ENCODE measurements around the gene MECR. TPM values are rescaled to one million over a fixed set of nuclear protein-coding genes. Genes with fewer than 3 reads are reported as not detected.

Gene MECR
- 10 to 100 TPM; 42.0 to 42.7 TPM for total RNA-seq

DNA sequence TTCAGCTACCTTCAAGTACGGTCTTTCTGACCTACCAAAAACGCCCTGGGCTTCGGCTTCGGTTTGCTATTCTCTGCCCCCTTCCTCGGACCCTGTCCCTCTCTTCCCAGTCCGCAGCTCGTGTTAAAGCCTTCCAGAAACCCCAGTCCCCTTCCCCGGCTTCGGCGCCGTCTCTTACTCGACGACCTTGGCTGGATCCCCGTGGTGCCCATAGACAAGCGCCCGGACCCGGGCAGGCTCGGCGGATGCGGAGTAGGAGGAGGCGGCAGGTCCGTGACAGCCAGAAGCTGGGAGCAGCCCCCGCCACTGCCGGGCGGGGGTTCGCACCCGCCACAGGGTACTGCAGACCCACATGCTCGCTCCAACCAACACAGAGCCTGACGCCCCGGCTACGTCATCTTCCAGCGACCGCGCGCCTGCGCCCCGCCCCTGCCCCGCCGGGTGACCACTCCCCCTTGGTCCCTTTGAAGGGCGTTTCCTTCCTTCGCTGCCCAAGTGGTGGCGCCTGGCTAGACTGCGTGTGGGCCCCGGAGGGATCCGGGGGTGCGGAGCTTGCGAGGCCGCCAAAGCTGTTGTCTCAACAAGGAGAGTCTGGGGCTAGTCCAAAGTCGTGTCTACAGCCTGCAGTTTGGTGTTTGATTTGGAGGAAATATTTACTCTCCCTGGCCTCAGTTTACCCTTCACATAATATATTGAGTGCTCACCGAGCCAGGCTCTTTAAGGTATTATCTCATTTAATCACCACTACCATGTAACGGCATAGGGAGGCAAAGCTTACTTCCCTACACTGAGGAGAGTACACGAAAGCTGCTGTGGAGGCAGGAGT is at the start of gene MECR:
Gene MECR, minus strand, starts transcription at position 382 of the 826 bp plus-strand sequence. Its CDS starts 28 bp downstream, at position 354.
- Mint-ChIP-seq H3K27me3 (peaks cover 6% of the 10 kb centered on the region), H3K4me3 (peak within 1 kb of the TSS; percentile 93), H3K4me1 (peaks cover 17% of the 10 kb centered on the region), H3K9me3 (no peaks in the 10 kb centered on the region), H3K27ac (peak within 1 kb of the TSS; percentile 88), H3K36me3 (no peaks in the 10 kb centered on the region)
- peak; percentile 97 for DNase-seq

DNA sequence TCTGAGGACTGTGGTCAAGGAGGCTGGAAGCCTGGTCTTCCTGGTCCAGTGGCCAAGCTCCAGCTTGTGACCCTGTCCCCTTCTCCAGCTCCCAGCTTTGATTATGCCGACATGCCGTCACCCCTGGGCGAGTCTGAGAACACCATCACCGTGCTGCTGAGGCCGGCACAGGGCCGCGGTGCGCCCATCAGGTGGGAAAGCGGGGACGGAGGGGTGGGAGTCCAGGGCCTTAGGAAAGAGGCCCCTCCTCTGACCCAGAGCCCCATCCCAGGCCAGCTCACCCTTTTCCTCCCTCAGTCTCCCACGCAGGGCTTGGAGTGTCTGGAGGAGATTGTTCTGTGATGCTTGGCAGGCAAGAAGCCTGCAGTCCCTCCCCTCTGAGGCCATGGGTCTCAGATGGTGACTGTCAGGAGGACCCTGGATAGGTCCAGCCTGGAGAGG is 49.2 kb upstream of the MECR start:
- DNase-seq = no peak
- Mint-ChIP-seq H3K9me3 (no peaks in the 10 kb centered on the region), H3K27ac (no peak overlapping the region), H3K27me3 (peaks cover 4% of the 10 kb centered on the region), H3K36me3 (no peaks in the 10 kb centered on the region), H3K4me3 (no peak overlapping the region), H3K4me1 (peaks cover 4% of the 10 kb centered on the region)

DNA sequence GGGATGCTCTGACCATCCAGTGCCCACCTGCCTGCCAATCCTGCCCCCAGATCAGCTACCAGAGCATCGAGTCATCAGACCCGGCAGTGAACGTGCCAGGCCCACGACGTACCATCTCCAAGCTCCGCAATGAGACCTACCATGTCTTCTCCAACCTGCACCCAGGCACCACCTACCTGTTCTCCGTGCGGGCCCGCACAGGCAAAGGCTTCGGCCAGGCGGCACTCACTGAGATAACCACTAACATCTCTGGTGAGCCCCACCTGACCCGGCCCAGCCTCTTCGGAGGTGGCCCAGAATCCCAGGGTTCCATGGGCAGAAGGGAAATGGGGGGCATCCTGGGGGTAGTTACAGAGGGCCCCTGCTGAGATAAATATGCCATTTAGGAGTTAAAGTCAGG is 48.7 kb upstream of the MECR start:
- Mint-ChIP-seq H3K36me3 (no peaks in the 10 kb centered on the region), H3K9me3 (no peaks in the 10 kb centered on the region), H3K4me1 (peaks cover 4% of the 10 kb centered on the region), H3K27me3 (peaks cover 4% of the 10 kb centered on the region), H3K4me3 (no peak overlapping the region), H3K27ac (no peak overlapping the region)
- DNase-seq = no peak

DNA sequence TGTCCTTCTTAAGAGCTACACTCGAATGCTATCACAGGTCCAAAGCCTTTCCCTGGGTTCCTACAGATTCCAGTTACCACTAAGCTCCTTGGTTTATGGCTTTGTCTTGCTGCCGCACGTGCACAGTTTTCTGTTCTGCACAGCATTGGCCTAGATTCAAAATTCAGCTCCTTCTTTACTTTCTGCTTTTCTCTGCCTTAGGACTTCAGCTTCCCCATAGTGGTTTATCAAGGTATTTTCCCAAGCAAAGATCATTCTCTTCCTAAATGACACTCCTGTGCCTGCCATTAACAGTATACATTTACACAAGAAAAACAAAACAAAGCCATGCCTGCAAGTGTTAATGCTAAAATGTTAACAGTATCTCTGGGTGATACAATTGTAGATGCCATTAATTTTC is 47.4 kb upstream of the MECR start:
- Mint-ChIP-seq H3K9me3 (no peaks in the 10 kb centered on the region), H3K27ac (no peak overlapping the region), H3K4me1 (no peaks in the 10 kb centered on the region), H3K36me3 (no peaks in the 10 kb centered on the region), H3K27me3 (peaks cover 6% of the 10 kb centered on the region), H3K4me3 (no peak overlapping the region)
- DNase-seq = no peak

DNA sequence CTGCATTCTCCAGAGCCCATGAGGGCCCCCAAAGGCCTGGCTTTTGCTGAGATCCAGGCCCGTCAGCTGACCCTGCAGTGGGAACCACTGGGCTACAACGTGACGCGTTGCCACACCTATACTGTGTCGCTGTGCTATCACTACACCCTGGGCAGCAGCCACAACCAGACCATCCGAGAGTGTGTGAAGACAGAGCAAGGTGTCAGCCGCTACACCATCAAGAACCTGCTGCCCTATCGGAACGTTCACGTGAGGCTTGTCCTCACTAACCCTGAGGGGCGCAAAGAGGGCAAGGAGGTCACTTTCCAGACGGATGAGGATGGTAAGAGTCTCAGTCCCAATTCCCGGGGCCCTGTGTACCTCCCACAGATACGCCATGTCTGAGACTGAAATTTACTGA is 44.7 kb upstream of the MECR start:
- DNase-seq = no peak
- H3K4me1 Mint-ChIP-seq = no peaks in the 10 kb centered on the region
- H3K27ac Mint-ChIP-seq = no peak overlapping the region
- H3K27me3 Mint-ChIP-seq = peaks cover 24% of the 10 kb centered on the region
- H3K4me3 Mint-ChIP-seq = no peak overlapping the region
- no peaks in the 10 kb centered on the region for H3K36me3 Mint-ChIP-seq
- no peaks in the 10 kb centered on the region for H3K9me3 Mint-ChIP-seq

- H3K4me1 Mint-ChIP-seq = no peaks in the 10 kb centered on the region
- peaks cover 49% of the 10 kb centered on the region for H3K27me3 Mint-ChIP-seq
- no peak overlapping the region for H3K4me3 Mint-ChIP-seq
- H3K9me3 Mint-ChIP-seq = no peaks in the 10 kb centered on the region
- H3K36me3 Mint-ChIP-seq = no peaks in the 10 kb centered on the region
- DNase-seq = no peak
- no peak overlapping the region for H3K27ac Mint-ChIP-seq
Measured at GRCh38 chr1:29272147-29272907, 41.6 kb upstream of the MECR start.

GRCh38 chr1:29271724-29272123 is 41.0 kb upstream of the MECR start:
- no peaks in the 10 kb centered on the region for H3K36me3 Mint-ChIP-seq
- H3K4me3 Mint-ChIP-seq = no peak overlapping the region
- no peak for DNase-seq
- no peaks in the 10 kb centered on the region for H3K9me3 Mint-ChIP-seq
- no peak overlapping the region for H3K27ac Mint-ChIP-seq
- peaks cover 55% of the 10 kb centered on the region for H3K27me3 Mint-ChIP-seq
- H3K4me1 Mint-ChIP-seq = no peaks in the 10 kb centered on the region

DNA sequence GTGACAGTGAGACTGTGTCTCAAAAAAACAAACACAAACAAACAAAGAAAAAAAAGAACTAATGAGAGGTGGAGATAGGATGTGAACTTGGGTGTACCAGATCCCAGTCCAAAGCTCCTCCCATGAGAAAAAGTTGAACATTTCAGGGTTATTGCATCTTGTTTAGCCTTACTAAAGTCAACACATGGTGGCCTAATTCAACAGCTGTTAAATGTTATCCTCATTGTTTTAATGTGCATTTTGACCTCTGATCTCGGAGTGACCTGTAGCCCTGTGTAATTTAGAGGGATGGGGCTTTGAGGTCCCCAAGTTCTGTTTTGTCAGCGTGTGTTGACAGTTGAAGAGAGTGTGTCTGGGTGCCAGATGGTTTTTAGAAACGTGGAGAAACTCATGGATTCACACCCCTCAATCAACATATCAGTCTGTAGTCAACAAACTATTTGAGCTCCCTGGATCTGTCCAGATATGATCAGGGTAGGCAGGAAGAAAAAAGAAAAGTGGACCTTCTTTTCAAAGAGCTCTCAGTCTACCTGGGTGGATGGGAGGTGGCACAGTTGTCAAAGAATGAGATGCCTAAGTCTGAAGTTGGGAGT is 40.3 kb upstream of the MECR start:
- H3K4me3 Mint-ChIP-seq = no peak overlapping the region
- no peaks in the 10 kb centered on the region for H3K4me1 Mint-ChIP-seq
- H3K9me3 Mint-ChIP-seq = no peaks in the 10 kb centered on the region
- DNase-seq = no peak
- H3K27me3 Mint-ChIP-seq = peaks cover 62% of the 10 kb centered on the region
- no peak overlapping the region for H3K27ac Mint-ChIP-seq
- H3K36me3 Mint-ChIP-seq = no peaks in the 10 kb centered on the region

DNA sequence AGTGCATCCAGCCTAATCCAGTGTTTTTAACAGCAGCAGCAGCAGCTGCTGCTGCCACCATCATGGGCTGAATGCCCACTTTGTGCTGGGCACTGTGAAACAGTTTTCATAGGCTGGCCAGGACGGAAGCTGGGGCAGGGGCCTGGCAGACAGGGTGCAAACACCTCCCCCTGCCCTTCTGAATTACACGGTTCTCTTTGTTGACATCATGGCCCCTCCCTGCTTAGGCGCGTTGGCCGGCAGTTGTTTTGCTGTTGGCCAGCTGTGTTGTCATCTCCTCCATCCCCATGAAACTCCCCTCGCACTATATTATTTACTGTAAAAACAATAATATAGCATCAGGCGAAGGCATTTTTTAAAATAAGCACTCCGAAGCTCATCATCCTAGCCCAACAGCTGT is 38.6 kb upstream of the MECR start:
- Mint-ChIP-seq H3K27me3 (peaks cover 59% of the 10 kb centered on the region), H3K36me3 (no peaks in the 10 kb centered on the region), H3K4me1 (no peaks in the 10 kb centered on the region), H3K9me3 (no peaks in the 10 kb centered on the region), H3K27ac (no peak overlapping the region), H3K4me3 (no peak overlapping the region)
- DNase-seq = no peak

DNA sequence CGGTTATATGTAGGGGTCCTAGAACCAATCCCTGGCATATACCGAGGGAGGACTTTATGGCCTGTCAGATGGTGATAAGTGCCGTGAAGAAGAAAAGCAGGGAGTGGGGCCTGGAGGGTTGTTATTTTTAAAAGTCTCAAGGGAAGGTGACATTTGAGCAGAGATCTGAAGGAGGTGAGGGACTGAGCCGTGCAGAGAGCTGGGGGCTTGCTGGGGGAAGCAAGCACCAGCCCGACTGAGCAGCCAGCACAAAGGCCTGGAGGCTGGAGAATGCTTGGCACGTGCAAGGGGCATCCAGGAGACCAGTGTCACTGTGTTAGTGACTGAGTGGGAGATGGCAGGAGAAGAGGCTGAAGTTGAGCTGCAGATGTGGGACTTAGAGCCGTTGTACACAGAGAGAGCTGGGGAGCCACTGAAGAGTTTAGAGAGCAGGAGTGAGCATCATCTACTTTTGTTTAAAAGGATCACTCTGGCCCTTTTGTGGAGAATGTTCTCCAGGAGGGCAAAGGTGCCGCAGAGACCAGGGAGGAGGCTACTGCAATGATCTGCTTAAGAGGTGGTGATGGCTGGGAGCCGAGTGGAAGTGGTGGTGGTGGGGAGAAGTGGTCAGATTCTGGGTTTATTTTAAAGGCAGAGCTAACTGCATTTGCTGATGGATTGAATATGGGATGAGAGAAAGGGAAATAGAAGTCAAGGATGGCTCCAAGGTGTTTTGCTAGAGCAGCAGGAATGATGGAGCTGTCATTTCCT is 36.8 kb upstream of the MECR start:
- Mint-ChIP-seq H3K36me3 (no peaks in the 10 kb centered on the region), H3K4me3 (no peak overlapping the region), H3K4me1 (no peaks in the 10 kb centered on the region), H3K27ac (no peak overlapping the region), H3K27me3 (peaks cover 57% of the 10 kb centered on the region), H3K9me3 (no peaks in the 10 kb centered on the region)
- DNase-seq = no peak

DNA sequence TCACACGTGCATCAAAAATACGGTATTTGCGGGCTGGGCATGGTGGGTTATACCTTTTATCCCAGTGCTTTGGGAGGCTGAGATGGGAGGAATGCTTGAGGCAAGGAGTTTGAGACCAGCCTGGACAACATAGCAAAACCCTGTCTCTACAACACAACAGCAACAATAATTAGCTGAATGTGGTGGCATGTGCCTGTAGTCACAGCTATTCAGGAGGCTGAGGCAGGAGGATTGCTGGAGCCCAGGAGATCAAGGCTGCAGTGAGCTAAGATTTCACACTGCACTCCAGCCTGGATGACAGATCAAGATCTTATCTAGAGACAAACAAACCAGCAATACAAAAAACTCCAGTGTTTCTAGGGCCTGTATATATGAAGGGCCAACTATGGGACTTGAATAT is 36.2 kb upstream of the MECR start:
- H3K36me3 Mint-ChIP-seq = no peaks in the 10 kb centered on the region
- no peak overlapping the region for H3K4me3 Mint-ChIP-seq
- no peak overlapping the region for H3K27ac Mint-ChIP-seq
- DNase-seq = no peak
- H3K4me1 Mint-ChIP-seq = no peaks in the 10 kb centered on the region
- no peaks in the 10 kb centered on the region for H3K9me3 Mint-ChIP-seq
- peaks cover 57% of the 10 kb centered on the region for H3K27me3 Mint-ChIP-seq

GRCh38 chr1:29264773-29265389 is 34.1 kb upstream of the MECR start:
- Mint-ChIP-seq H3K27ac (no peak overlapping the region), H3K4me3 (no peak overlapping the region), H3K27me3 (peaks cover 65% of the 10 kb centered on the region), H3K36me3 (no peaks in the 10 kb centered on the region), H3K4me1 (peaks cover 3% of the 10 kb centered on the region), H3K9me3 (no peaks in the 10 kb centered on the region)
- DNase-seq = no peak

DNA sequence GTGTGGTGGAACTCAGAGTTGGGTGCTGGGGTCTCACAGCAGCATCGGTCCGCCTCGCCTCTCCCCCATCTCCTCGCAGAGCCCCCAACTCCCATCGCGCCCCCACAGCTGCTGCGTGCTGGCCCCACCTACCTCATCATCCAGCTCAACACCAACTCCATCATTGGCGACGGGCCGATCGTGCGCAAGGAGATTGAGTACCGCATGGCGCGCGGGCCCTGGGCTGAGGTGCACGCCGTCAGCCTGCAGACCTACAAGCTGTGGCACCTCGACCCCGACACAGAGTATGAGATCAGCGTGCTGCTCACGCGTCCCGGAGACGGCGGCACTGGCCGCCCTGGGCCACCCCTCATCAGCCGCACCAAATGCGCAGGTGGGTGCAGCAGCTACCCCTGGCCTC is 29.8 kb upstream of the MECR start:
- H3K4me3 Mint-ChIP-seq = peak overlapping the region; percentile 80

DNA sequence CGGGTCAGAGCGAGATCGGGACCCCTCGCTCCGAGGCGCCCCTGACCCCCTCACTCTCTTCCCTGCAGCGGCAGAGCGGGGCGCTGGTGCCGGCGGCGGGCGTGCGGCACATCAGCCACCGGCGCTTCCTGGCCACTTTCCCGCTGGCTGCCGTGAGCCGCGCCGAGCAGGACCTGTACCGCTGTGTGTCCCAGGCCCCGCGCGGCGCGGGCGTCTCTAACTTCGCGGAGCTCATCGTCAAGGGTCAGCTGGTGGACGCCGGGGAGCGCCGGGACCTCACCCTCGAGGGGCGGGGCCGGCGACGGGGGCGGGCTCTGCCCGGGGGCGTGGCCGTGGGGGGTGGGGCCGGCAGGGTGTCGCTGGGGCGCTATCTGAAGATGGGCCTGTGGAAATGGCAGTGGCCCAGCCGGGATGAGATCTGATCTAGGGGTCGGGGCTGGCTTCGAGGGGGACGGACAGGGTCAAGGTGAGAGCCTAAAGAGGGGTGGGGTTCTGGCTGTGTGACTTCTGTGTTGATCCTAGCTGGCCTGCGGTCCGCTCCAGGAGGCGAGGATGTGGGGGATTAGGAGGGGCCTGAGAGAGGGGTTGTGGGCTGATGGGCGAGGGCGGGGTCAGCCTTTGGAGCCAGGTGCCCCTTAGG is 29.2 kb upstream of the MECR start:
- peak; percentile 35 for DNase-seq
- H3K27me3 Mint-ChIP-seq = peaks cover 43% of the 10 kb centered on the region

More for the DNA sequence above, 29.8 kb upstream of the MECR start:
- no peak for DNase-seq
- Mint-ChIP-seq H3K27me3 (peaks cover 43% of the 10 kb centered on the region), H3K36me3 (no peaks in the 10 kb centered on the region), H3K4me1 (peaks cover 3% of the 10 kb centered on the region), H3K27ac (no peak overlapping the region), H3K9me3 (no peaks in the 10 kb centered on the region)

More for the DNA sequence above, 29.2 kb upstream of the MECR start:
- Mint-ChIP-seq H3K9me3 (no peaks in the 10 kb centered on the region), H3K4me3 (peak overlapping the region; percentile 80), H3K27ac (no peak overlapping the region), H3K36me3 (no peaks in the 10 kb centered on the region), H3K4me1 (peaks cover 3% of the 10 kb centered on the region)

Data from activated naive CD8-positive, alpha-beta T cell treated with anti-CD3 and anti-CD28 coated beads for 36 hours (primary cell).